Hepatic stellate cell (primary cell): ENCODE data around the gene CTXN2.
A peak's percentile ranks its signal among the peaks of the same experiment; 100 is the strongest.

Source experiments
- DNase-seq: peaks from one replicate; pipeline ENCODE4 v3.0.0; 2011; ENCODE audit warnings: low spot score

CTXN2 gene

DNA sequence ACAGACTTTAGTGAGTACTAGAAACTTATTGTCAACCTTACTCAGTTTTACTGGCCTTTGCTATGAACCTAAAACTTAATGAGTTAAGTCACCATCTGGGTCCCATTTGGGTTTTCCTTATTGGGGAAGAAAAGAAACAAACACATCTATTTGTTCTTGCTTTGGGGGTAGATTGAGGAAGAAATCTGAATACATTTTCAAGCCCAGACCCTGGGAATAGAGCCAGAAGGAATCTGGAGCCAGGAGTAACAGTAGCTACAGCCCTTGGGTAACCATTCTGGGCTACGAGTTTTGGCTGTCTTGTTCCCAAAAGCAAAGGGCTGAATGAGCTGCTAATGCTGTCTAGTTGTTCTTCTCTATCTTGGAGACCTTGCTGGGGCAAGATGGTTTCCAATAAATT, 31.2 kb downstream of the CTXN2 start:
- DNase-seq, result no peak

DNA sequence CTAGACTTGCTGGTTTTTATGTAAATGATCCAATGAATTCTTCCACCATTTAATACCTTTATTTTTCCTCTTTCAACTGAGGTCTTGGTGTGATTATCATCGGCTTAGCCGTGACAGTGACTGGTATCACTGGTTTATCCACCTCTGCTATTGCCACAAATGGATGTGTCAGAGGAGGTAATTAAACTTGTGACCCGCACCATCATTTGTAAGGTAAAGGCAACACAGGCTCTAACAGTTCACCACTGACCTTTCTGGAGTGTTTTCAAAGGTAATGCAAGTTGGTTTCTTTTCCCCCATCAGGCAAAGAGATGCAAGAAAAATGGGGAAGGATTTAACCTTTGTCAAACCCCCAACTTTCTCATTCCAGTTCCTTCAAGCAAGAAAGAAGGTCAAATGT, 34.3 kb downstream of the CTXN2 start:
- DNase-seq, result no peak

DNA sequence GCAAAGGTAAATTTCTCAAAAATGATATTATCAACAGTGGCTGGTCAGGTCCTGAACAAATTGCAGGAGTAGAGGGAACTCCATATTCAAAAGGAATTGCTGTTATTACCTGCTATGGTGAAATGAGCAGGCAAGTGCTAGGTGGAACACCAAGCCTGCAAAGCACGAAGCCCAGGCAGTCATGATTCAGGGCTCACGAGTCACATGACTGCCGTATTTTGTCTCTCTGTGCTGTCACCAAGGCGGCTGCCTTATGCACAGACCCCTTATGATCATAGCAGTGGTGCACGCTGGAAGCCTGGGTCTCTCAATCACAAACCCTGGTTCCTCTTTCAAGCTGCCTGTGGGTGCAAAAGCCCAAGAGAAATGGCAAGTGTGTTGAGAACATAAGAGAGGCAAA, 39.0 kb downstream of the CTXN2 start:
- DNase-seq, result no peak

DNA sequence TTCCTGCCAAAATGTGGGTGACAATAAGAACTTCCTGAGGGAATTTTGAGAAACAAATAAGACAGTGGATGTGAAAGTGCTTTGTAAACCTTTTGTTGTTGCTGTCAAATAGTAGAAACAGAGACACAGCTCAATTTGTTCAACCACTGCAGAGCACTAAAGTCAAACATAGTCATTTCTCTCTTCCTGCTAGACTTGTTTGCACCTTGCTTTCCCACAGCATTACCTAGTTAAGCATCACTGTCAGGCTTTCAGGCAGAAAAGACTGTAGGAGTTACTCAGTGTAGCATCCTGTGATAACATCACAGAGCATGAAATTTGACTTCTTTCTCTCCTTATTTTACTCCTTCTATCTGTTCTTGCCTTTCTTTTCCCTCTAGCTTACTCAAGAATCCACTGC, 41.8 kb downstream of the CTXN2 start:
- no peak for DNase-seq

DNA sequence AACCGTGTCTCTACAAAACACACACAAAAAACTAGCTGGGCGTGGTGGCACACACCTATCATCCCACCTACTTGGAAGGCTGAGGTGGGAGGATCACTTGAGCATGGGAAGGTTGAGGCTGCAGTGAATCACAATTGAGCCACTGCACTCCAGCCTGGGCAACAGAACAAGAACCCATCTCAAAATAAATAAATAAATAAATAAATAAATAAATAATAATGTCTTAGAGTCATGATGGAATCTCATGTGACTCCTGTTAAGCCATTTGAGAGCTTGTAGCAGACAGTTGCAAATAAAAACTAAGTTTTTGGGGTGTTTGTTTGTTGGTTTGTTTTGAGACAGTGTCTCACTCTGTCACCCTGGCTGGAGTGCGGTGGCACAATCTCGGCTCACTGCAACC, 47.9 kb downstream of the CTXN2 start:
- DNase-seq, result no peak

DNA sequence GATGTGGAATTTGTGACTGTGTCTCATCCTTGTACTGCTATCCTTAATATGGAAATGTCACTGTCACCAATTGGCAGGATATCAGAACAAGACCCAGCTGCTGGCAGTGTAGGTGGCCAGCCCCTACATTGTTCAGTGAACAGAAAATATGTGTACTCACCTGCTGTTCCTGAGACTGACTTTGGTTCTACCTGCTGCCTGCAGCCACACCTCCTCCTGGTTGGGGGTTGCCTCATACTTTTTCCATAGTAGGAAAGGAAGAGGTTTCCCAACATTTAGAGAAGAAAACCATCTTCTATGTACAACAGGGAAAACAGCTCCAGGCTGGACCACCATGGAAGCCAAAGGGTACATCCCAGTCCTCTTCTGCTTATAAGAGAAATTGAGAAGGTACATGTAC, 50.5 kb downstream of the CTXN2 start:
- DNase-seq, result no peak

DNA sequence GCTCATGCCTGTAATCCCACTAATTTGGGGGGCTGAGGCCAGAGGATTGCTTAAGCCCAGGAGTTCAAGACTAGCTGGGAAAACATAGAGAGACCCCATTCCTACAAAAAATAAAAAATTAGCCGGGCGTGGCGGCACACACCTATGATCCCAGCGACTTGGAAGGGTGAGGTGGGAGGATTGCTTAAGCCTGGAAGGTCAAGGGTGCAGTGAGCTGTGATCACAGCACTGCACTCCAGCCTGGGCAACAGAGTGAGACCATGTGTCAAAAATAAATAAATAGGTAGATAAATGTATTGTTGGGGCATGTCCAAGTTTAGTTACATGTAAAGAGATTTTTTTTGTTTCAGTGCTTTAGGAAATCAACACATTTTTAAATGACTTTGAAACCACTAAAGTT, 51.1 kb downstream of the CTXN2 start:
- DNase-seq, result no peak

DNA sequence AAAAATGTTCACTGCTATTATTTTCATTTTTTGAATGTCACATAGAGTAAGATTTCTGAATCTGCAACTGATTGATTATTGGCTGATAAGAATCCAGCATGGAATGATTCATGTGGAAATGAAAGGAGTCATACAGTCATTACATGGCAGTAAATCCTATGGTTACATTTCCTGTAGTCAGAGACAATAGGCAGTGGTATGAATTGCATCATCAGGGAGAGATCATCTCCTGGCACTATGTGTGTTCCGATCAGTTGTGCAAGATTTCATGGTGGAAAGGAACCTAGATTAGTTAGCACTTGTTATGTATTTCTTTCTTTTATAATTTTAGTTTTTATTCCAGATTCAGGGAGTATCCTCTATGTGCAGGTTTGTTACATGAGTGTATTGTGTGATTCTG, 53.5 kb downstream of the CTXN2 start:
- DNase-seq, result no peak

DNA sequence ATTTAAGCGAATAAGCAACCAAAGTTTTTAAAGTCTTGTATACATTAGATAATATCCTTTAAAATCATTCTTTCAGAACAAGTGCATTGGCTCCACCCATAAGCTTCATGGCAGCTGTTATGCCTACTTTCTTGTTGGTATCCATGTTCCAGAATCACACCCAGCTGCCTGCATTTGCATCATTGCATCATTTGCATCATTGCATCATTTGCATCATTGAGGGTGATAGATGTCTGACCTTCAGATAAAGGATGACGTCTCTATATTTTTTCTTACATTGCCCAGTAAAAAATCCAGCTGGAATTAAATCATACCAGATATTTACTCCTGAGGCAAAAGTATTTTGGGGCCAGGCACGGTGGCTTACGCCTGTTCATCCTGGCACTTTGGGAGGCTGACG, 56.9 kb downstream of the CTXN2 start:
- DNase-seq, result no peak

DNA sequence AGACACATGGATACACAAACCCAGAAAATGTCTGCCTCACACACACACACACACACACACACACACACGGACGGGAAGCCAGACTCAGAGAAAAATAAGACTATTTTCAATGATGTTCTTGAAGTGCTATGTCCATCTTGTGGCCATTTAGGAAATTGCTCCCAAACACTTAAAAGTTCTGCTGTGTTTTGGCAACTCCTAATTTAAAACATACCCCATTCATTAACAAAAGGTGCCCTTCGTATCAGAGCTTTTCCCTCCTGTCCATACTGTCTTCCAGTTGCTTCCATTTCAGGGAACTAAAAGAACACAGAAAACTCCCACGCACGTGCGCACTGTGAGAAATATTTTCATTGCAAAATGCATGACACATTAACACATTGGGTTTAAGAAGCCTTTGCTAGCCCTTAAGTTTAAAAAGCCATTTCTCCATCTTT, 59.2 kb downstream of the CTXN2 start:
- peak; percentile 35 for DNase-seq

DNA sequence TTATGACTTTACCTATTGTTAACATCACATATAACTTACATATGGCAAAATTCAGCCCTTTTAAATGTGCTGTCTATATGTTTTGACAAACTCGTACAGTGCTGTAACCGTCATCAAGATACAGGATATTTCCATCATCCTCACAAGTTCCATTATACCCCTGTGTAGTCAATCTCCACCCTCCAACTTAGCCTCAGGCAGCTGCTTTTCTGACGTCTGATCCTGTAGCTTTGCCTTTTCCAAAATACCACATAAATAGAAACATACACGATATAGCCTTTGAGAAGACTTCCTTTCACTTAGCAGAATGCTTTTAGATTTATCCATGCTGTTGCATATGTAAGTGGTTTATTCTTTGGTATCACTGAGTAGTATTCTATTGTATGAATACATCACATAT, 61.7 kb downstream of the CTXN2 start:
- no peak for DNase-seq
